ENCODE data around the gene IRF3.

The IRF3 gene

GRCh38 chr19:49699364-49699763, 33.7 kb upstream of the IRF3 start:
- Histone ChIP-seq H3K9ac (ENCODE audit: low read length) (no peak overlapping the region), H2AK5ac (ENCODE audit: low read length) (no peak overlapping the region), H2BK5ac (ENCODE audit: low read depth, low read length, poor library complexity) (no peak overlapping the region), H3K4me3 (ENCODE audit: low read depth, low read length) (no peak overlapping the region), H3K36me3 (ENCODE audit: control insufficient read depth in 1 of 2, insufficient read depth in 2 of 2, low read length in 2 of 2) (no peaks in the 10 kb centered on the region), H3K4me1 (ENCODE audit: control insufficient read depth in 1 of 2, insufficient read depth in 2 of 2, low read length in 2 of 2) (no peaks in the 10 kb centered on the region), H2BK120ac (ENCODE audit: insufficient read depth, low read length, poor library complexity) (no peak overlapping the region), H3K4ac (ENCODE audit: low read depth, low read length) (no peak overlapping the region), H3K27me3 (ENCODE audit: insufficient read depth, low read length) (no peaks in the 10 kb centered on the region), H3K18ac (ENCODE audit: low read length) (no peak overlapping the region), H3K79me1 (ENCODE audit: low read length) (no peaks in the 10 kb centered on the region), H2AFZ (ENCODE audit: insufficient read depth, low read length, poor library complexity) (no peak overlapping the region), H3K14ac (ENCODE audit: low read length) (no peak overlapping the region), H2BK12ac (ENCODE audit: low read length) (no peak overlapping the region), H4K91ac (ENCODE audit: low read depth, low read length) (no peak overlapping the region), H3K27ac (ENCODE audit: low read depth, low read length) (no peak overlapping the region), H4K8ac (ENCODE audit: low read depth, low read length) (no peak overlapping the region), H3K9me3 (ENCODE audit: insufficient read depth, low read depth, low read length) (no peaks in the 10 kb centered on the region), H3K79me2 (ENCODE audit: control insufficient read depth, insufficient read depth, low read length, poor library complexity) (no peaks in the 10 kb centered on the region), H3K23ac (ENCODE audit: low read length) (no peak overlapping the region), H3K4me2 (ENCODE audit: low read length) (no peak overlapping the region), H4K12ac (ENCODE audit: low read depth, low read length) (no peak overlapping the region)
- no peak for DNase-seq
- no CpG with 5 or more reads among the region's 5 CpGs for WGBS (ENCODE audit: extremely low coverage, insufficient coverage, insufficient read length)

GRCh38 chr19:49696865-49697264, 31.2 kb upstream of the IRF3 start:
- WGBS (ENCODE audit: extremely low coverage, insufficient coverage, insufficient read length), result no CpG with 5 or more reads among the region's 7 CpGs
- H4K12ac ChIP-seq (ENCODE audit: low read depth, low read length), result no peak overlapping the region
- H3K27ac ChIP-seq (ENCODE audit: low read depth, low read length), result no peak overlapping the region
- H2BK120ac ChIP-seq (ENCODE audit: insufficient read depth, low read length, poor library complexity), result no peak overlapping the region
- H3K36me3 ChIP-seq (ENCODE audit: control insufficient read depth in 1 of 2, insufficient read depth in 2 of 2, low read length in 2 of 2), result no peaks in the 10 kb centered on the region
- H2AFZ ChIP-seq (ENCODE audit: insufficient read depth, low read length, poor library complexity), result no peak overlapping the region
- H3K4ac ChIP-seq (ENCODE audit: low read depth, low read length), result no peak overlapping the region
- H3K23ac ChIP-seq (ENCODE audit: low read length), result no peak overlapping the region
- no peak overlapping the region for H2AK5ac ChIP-seq (ENCODE audit: low read length)
- no peak overlapping the region for H4K91ac ChIP-seq (ENCODE audit: low read depth, low read length)
- no peak overlapping the region for H3K14ac ChIP-seq (ENCODE audit: low read length)
- no peaks in the 10 kb centered on the region for H3K79me1 ChIP-seq (ENCODE audit: low read length)
- H4K8ac ChIP-seq (ENCODE audit: low read depth, low read length), result no peak overlapping the region
- no peak for DNase-seq
- no peaks in the 10 kb centered on the region for H3K4me1 ChIP-seq (ENCODE audit: control insufficient read depth in 1 of 2, insufficient read depth in 2 of 2, low read length in 2 of 2)
- H3K9me3 ChIP-seq (ENCODE audit: insufficient read depth, low read depth, low read length), result no peaks in the 10 kb centered on the region
- H3K27me3 ChIP-seq (ENCODE audit: insufficient read depth, low read length), result no peaks in the 10 kb centered on the region
- no peak overlapping the region for H3K4me3 ChIP-seq (ENCODE audit: low read depth, low read length)
- no peaks in the 10 kb centered on the region for H3K79me2 ChIP-seq (ENCODE audit: control insufficient read depth, insufficient read depth, low read length, poor library complexity)
- H3K9ac ChIP-seq (ENCODE audit: low read length), result no peak overlapping the region
- H3K18ac ChIP-seq (ENCODE audit: low read length), result no peak overlapping the region
- H2BK5ac ChIP-seq (ENCODE audit: low read depth, low read length, poor library complexity), result no peak overlapping the region
- H2BK12ac ChIP-seq (ENCODE audit: low read length), result no peak overlapping the region
- H3K4me2 ChIP-seq (ENCODE audit: low read length), result no peak overlapping the region

- H3K18ac ChIP-seq (ENCODE audit: low read length), result no peak overlapping the region
- H3K23ac ChIP-seq (ENCODE audit: low read length), result no peak overlapping the region
- no peaks in the 10 kb centered on the region for H3K79me1 ChIP-seq (ENCODE audit: low read length)
- no peak overlapping the region for H2AFZ ChIP-seq (ENCODE audit: insufficient read depth, low read length, poor library complexity)
- H4K91ac ChIP-seq (ENCODE audit: low read depth, low read length), result no peak overlapping the region
- no peak overlapping the region for H4K12ac ChIP-seq (ENCODE audit: low read depth, low read length)
- H3K4me1 ChIP-seq (ENCODE audit: control insufficient read depth in 1 of 2, insufficient read depth in 2 of 2, low read length in 2 of 2), result peaks cover 3 to 6% of the 10 kb centered on the region in 2 experiments
- no peak for DNase-seq
- no peak overlapping the region for H4K8ac ChIP-seq (ENCODE audit: low read depth, low read length)
- H2BK120ac ChIP-seq (ENCODE audit: insufficient read depth, low read length, poor library complexity), result no peak overlapping the region
- no CpG with 5 or more reads among the region's 6 CpGs for WGBS (ENCODE audit: extremely low coverage, insufficient coverage, insufficient read length)
- no peak overlapping the region for H2BK12ac ChIP-seq (ENCODE audit: low read length)
- H3K27ac ChIP-seq (ENCODE audit: low read depth, low read length), result no peak overlapping the region
- no peak overlapping the region for H3K4ac ChIP-seq (ENCODE audit: low read depth, low read length)
- H3K36me3 ChIP-seq (ENCODE audit: control insufficient read depth in 1 of 2, insufficient read depth in 2 of 2, low read length in 2 of 2), result no peaks in the 10 kb centered on the region
- no peaks in the 10 kb centered on the region for H3K9me3 ChIP-seq (ENCODE audit: insufficient read depth, low read depth, low read length)
- H2AK5ac ChIP-seq (ENCODE audit: low read length), result no peak overlapping the region
- H3K9ac ChIP-seq (ENCODE audit: low read length), result no peak overlapping the region
- H3K79me2 ChIP-seq (ENCODE audit: control insufficient read depth, insufficient read depth, low read length, poor library complexity), result no peaks in the 10 kb centered on the region
- no peak overlapping the region for H3K4me3 ChIP-seq (ENCODE audit: low read depth, low read length)
- H3K27me3 ChIP-seq (ENCODE audit: insufficient read depth, low read length), result no peaks in the 10 kb centered on the region
- H2BK5ac ChIP-seq (ENCODE audit: low read depth, low read length, poor library complexity), result no peak overlapping the region
- H3K4me2 ChIP-seq (ENCODE audit: low read length), result no peak overlapping the region
- H3K14ac ChIP-seq (ENCODE audit: low read length), result no peak overlapping the region
Measured at GRCh38 chr19:49696115-49696514, 30.5 kb upstream of the IRF3 start.

GRCh38 chr19:49692147-49692506, 26.5 kb upstream of the IRF3 start:
- no peak overlapping the region for H3K18ac ChIP-seq (ENCODE audit: low read length)
- H3K4ac ChIP-seq (ENCODE audit: low read depth, low read length), result no peak overlapping the region
- H2BK120ac ChIP-seq (ENCODE audit: insufficient read depth, low read length, poor library complexity), result no peak overlapping the region
- no peak overlapping the region for H2AFZ ChIP-seq (ENCODE audit: insufficient read depth, low read length, poor library complexity)
- H2BK12ac ChIP-seq (ENCODE audit: low read length), result no peak overlapping the region
- H3K9ac ChIP-seq (ENCODE audit: low read length), result no peak overlapping the region
- WGBS (ENCODE audit: extremely low coverage, insufficient coverage, insufficient read length), result no CpG with 5 or more reads among the region's 16 CpGs
- H3K9me3 ChIP-seq (ENCODE audit: insufficient read depth, low read depth, low read length), result no peaks in the 10 kb centered on the region
- H3K14ac ChIP-seq (ENCODE audit: low read length), result no peak overlapping the region
- no peaks in the 10 kb centered on the region for H3K27me3 ChIP-seq (ENCODE audit: insufficient read depth, low read length)
- no peak overlapping the region for H2AK5ac ChIP-seq (ENCODE audit: low read length)
- H3K79me2 ChIP-seq (ENCODE audit: control insufficient read depth, insufficient read depth, low read length, poor library complexity), result no peaks in the 10 kb centered on the region
- no peak overlapping the region for H3K4me2 ChIP-seq (ENCODE audit: low read length)
- no peak overlapping the region for H2BK5ac ChIP-seq (ENCODE audit: low read depth, low read length, poor library complexity)
- H4K8ac ChIP-seq (ENCODE audit: low read depth, low read length), result no peak overlapping the region
- no peak for DNase-seq
- peaks cover 16 to 17% of the 10 kb centered on the region in 2 experiments for H3K36me3 ChIP-seq (ENCODE audit: control insufficient read depth in 1 of 2, insufficient read depth in 2 of 2, low read length in 2 of 2)
- peaks cover 3% of the 10 kb centered on the region for H3K79me1 ChIP-seq (ENCODE audit: low read length)
- H3K27ac ChIP-seq (ENCODE audit: low read depth, low read length), result no peak overlapping the region
- H3K4me3 ChIP-seq (ENCODE audit: low read depth, low read length), result no peak overlapping the region
- no peak overlapping the region for H4K91ac ChIP-seq (ENCODE audit: low read depth, low read length)
- peaks cover 12 to 20% of the 10 kb centered on the region in 2 experiments for H3K4me1 ChIP-seq (ENCODE audit: control insufficient read depth in 1 of 2, insufficient read depth in 2 of 2, low read length in 2 of 2)
- no peak overlapping the region for H4K12ac ChIP-seq (ENCODE audit: low read depth, low read length)
- H3K23ac ChIP-seq (ENCODE audit: low read length), result no peak overlapping the region

Measured in trophoblast cell (in vitro differentiated cells and primary cell).